MCF 10A (cell line): Measurements from ENCODE around the gene SLC6A17. TPM values are rescaled to one million over a fixed set of nuclear protein-coding genes. Genes with fewer than 3 reads are reported as not detected.

Experiments
- BruUV-seq: library from RNA; stranded (reverse); fragments of 400-500 nt; replicated peaks from 2 replicates; lab custom pipeline; 2021; lab: Mats Ljungman, UMichigan
- CTCF ChIA-PET: fragments of 300-600 bp; sonication (Branson Sonifier 250); formaldehyde crosslinking; extraction: SDS; loops from one replicate; lab custom pipeline; 2021; ENCODE audit warnings: antibody characterized with exemption, inconsistent platforms; lab: Yijun Ruan, JAX
- POLR2A ChIA-PET: fragments of 300-600, 350-650 bp; sonication (Branson Sonifier 250); formaldehyde crosslinking; extraction: SDS; loops from one replicate; lab custom pipeline; 2020; ENCODE audit warnings: antibody characterized with exemption, inconsistent platforms; lab: Yijun Ruan, JAX
- DNase-seq: peaks from one replicate; pipeline ENCODE4 v3.0.0-alpha.2; 2018; ENCODE audit not compliant: unreplicated experiment
- H3K27ac Mint-ChIP-seq: one replicate; pipeline ENCODE4 v1.8.0; 2022; ENCODE audit warnings: mild to moderate bottlenecking, low read depth, mixed read lengths; ENCODE audit not compliant: unreplicated experiment
- H3K27me3 Mint-ChIP-seq: one replicate; pipeline ENCODE4 v1.8.0; 2022; ENCODE audit warnings: mixed read lengths; ENCODE audit not compliant: insufficient read depth, unreplicated experiment
- H3K36me3 Mint-ChIP-seq: one replicate; pipeline ENCODE4 v1.8.0; 2022; ENCODE audit warnings: mild to moderate bottlenecking, moderate library complexity, mixed read lengths; ENCODE audit not compliant: insufficient read depth, unreplicated experiment
- H3K4me1 Mint-ChIP-seq: one replicate; pipeline ENCODE4 v1.8.0; 2022; ENCODE audit warnings: mixed read lengths; ENCODE audit not compliant: insufficient read depth, unreplicated experiment
- H3K4me3 Mint-ChIP-seq: one replicate; pipeline ENCODE4 v1.8.0; 2022; ENCODE audit warnings: mild to moderate bottlenecking, moderate library complexity, mixed read lengths; ENCODE audit not compliant: unreplicated experiment
- H3K9me3 Mint-ChIP-seq: one replicate; pipeline ENCODE4 v1.8.0; 2022; ENCODE audit warnings: mixed read lengths; ENCODE audit not compliant: unreplicated experiment
- intact Hi-C: fragments of 100-400 bp; cut with micrococcal nuclease; formaldehyde crosslinking; loops from 2 replicates; pipeline ENCODE4 v1.14.1; 2022
- total RNA-seq: library from RNA; stranded (reverse); gene quantifications from 2 replicates; pipeline ENCODE4 v1.2.3, GENCODE V29; 2022
- TF ChIP-seq, protein P1 (sequence below): fragments of 200-600 bp; IDR thresholded peaks from one replicate; pipeline ENCODE4 v1.8.0; 2022; ENCODE audit warnings: antibody characterized with exemption, mild to moderate bottlenecking; ENCODE audit not compliant: unreplicated experiment

SLC6A17 gene
- total RNA-seq, 1 experiment from 2014 or later: not detected

GRCh38 chr1:110195196-110195595 lies 44.9 kb downstream of the SLC6A17 start:
- TF ChIP-seq, protein P1, sequence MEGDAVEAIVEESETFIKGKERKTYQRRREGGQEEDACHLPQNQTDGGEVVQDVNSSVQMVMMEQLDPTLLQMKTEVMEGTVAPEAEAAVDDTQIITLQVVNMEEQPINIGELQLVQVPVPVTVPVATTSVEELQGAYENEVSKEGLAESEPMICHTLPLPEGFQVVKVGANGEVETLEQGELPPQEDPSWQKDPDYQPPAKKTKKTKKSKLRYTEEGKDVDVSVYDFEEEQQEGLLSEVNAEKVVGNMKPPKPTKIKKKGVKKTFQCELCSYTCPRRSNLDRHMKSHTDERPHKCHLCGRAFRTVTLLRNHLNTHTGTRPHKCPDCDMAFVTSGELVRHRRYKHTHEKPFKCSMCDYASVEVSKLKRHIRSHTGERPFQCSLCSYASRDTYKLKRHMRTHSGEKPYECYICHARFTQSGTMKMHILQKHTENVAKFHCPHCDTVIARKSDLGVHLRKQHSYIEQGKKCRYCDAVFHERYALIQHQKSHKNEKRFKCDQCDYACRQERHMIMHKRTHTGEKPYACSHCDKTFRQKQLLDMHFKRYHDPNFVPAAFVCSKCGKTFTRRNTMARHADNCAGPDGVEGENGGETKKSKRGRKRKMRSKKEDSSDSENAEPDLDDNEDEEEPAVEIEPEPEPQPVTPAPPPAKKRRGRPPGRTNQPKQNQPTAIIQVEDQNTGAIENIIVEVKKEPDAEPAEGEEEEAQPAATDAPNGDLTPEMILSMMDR: no peak
- BruUV-seq: no TSS peak
- CTCF ChIA-PET: interaction anchor here (1.8 to 17.8 kb wide), 2 partner anchors 12 to 266 kb away, joined by 9 to 304 read pairs; no protein-coding TSS in a partner anchor
- POLR2A ChIA-PET: no interaction called here
- intact Hi-C loops: no loop called here
- no peak overlapping the region for H3K4me3 Mint-ChIP-seq
- no peak overlapping the region for H3K27ac Mint-ChIP-seq
- no peak for DNase-seq
- H3K27me3 Mint-ChIP-seq: no peaks in the 10 kb centered on the region
- peaks cover 3% of the 10 kb centered on the region for H3K4me1 Mint-ChIP-seq
- no peaks in the 10 kb centered on the region for H3K9me3 Mint-ChIP-seq
- peaks cover 7% of the 10 kb centered on the region for H3K36me3 Mint-ChIP-seq

GRCh38 chr1:110196917-110197765 lies 46.8 kb downstream of the SLC6A17 start:
- no peaks in the 10 kb centered on the region for H3K27me3 Mint-ChIP-seq
- TF ChIP-seq, protein P1: peak; percentile 89
- no peaks in the 10 kb centered on the region for H3K9me3 Mint-ChIP-seq
- POLR2A ChIA-PET: no interaction called here
- no peak overlapping the region for H3K27ac Mint-ChIP-seq
- H3K36me3 Mint-ChIP-seq: peaks cover 7% of the 10 kb centered on the region
- CTCF ChIA-PET: interaction anchor here (0.5 to 17.8 kb wide), 45 partner anchors 9 to 328 kb away, joined by 3 to 304 read pairs (median 4); no protein-coding TSS in a partner anchor
- no peaks in the 10 kb centered on the region for H3K4me1 Mint-ChIP-seq
- intact Hi-C loops: no loop called here
- BruUV-seq: no TSS peak
- no peak overlapping the region for H3K4me3 Mint-ChIP-seq
- peak; percentile 54 for DNase-seq

DNA sequence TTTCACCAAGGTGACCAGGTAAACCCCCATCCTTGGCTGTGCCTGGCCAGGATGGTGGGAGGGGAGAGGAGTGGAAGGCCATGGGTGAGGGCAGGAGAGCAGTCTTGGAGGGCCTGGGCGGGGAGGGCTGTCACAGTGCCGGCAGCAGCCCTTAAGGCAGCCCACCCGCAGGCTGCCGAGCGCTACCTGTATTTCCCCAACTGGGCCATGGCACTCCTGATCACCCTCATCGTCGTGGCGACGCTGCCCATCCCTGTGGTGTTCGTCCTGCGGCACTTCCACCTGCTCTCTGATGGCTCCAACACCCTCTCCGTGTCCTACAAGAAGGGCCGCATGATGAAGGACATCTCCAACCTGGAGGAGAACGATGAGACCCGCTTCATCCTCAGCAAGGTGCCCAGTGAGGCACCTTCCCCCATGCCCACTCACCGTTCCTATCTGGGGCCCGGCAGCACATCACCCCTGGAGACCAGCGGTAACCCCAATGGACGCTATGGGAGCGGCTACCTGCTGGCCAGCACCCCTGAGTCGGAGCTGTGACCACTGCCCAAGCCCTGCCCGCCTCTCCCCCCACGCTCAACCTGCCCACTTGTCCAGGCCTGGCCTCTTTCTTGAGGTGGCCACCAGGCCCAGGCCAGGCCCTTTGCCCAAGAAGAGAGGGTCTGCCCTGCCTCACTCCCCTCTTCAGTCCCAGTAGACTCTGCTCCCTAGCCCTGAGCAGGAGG lies 47.8 kb downstream of the SLC6A17 start:
- H3K27me3 Mint-ChIP-seq: no peaks in the 10 kb centered on the region
- H3K4me1 Mint-ChIP-seq: no peaks in the 10 kb centered on the region
- peaks cover 7% of the 10 kb centered on the region for H3K36me3 Mint-ChIP-seq
- H3K4me3 Mint-ChIP-seq: no peak overlapping the region
- intact Hi-C loops: no loop called here
- DNase-seq: no peak
- ChIA-PET POLR2A (no interaction called here), CTCF (interaction anchor here (0.6 to 17.8 kb wide), 22 partner anchors 11 to 327 kb away, joined by 3 to 304 read pairs (median 6); no protein-coding TSS in a partner anchor)
- BruUV-seq: no TSS peak
- no peaks in the 10 kb centered on the region for H3K9me3 Mint-ChIP-seq
- no peak overlapping the region for H3K27ac Mint-ChIP-seq
- TF ChIP-seq, protein P1: no peak

DNA sequence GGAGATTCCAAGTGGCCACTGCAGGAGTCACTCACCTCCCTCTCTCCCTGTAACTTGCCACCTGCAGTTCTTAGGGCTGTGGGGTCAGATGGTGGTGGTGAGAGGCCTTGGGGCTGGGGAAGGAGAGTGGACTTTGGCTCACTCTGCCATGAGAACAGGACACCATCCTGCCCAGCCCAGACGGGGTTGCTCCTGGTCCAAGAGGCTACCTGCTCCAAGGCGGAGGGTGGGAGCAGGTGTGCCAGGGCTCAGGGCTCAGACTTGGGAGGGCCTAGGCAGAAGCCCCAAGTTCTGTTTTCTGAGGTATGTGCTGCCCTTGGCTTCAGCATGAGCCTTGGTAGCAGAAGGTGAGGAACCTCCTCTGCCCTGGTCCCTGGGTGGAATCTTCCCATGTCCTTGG lies 48.5 kb downstream of the SLC6A17 start:
- CTCF ChIA-PET: interaction anchor here (1.0 to 19.1 kb wide), 4 partner anchors 112 to 263 kb away, joined by 3 to 1128 read pairs (median 159); no protein-coding TSS in a partner anchor
- intact Hi-C loops: no loop called here
- no TSS peak for BruUV-seq
- H3K4me1 Mint-ChIP-seq: no peaks in the 10 kb centered on the region
- no peak overlapping the region for H3K4me3 Mint-ChIP-seq
- H3K27me3 Mint-ChIP-seq: no peaks in the 10 kb centered on the region
- H3K9me3 Mint-ChIP-seq: no peaks in the 10 kb centered on the region
- H3K27ac Mint-ChIP-seq: no peak overlapping the region
- DNase-seq: no peak
- POLR2A ChIA-PET: no interaction called here
- TF ChIP-seq, protein P1: no peak
- peaks cover 7% of the 10 kb centered on the region for H3K36me3 Mint-ChIP-seq
